HG02938 (cell line): ENCODE measurements around the gene C19orf33.
A peak's percentile ranks its signal among the peaks of the same experiment; 100 is the strongest.

Source experiments
- ATAC-seq: cut with Tn5 transposase; IDR thresholded peaks from one replicate; pipeline ENCODE4 v1.9.1; 2021; ENCODE audit warnings: mild to moderate bottlenecking, moderate library complexity; ENCODE audit not compliant: unreplicated experiment

The C19orf33 gene

DNA sequence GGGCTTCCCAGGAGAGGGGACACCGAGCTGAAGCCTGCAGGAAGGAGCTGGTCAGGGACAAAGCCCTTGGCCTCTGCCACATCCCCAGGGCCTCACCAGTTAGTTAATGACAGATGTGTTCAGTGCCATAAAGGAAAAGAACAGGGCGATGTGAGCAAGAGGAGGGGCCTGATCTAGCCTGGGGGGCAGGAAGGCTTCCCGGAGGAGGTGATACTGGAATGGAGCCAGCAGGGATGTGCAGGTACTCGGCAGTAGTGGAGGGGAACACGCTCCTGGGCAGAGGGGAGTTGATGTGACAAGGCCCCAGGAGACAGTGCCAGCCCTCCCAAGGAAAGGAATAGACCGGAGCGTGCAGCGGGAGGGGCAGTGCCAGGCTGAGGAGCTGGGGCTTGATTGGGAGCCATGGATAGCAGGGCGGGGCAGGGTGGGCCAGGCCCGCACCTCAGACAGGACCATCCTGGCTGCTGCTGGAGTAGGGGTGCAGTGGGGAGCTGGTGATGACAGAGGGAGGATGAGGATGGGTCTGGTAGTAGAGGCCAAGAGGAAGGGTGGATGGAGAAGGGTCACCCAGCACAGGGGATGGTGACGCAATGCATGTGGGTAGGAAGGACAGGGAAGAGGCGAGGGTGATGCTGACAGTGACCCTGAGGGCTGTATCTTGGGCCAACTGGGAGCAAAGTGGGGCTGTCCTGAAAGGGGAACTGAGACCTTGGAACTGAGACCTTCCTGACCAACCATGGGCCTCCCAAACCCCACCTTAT, 4.1 kb downstream of the C19orf33 start:
- no peak for ATAC-seq

DNA sequence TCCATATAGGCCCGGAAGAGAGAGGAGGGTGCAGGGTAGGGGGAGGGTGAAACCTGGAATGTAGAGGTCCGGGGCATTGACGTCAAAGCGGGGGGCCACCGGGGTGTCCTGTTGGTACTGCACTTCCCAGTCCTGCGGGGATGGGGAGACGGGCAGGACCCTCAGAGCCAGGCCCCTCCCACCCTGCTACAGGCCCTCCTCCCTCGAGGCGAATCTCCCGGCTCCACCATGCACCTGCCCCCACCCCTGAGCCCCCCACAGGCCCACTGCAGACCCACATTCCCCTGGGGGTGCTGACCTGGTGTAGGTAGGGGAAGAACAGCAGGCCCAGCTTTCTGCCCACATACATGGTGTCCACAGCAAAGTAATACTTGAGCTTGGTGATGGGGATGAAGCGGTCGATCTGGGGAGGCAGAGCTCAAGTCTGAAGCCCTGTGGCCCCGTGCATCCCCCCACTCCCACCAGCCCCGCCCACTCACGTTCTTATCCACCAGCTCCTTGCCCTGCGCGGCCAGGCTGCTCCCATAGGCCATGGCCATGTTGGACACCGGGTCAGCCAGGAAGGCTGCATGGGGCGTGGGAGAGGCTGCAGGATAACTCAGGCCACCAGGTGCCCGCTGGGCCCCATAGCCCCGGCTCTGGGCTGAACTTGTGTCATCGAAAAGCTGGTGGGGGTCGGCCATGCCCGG, 5.0 kb downstream of the C19orf33 start:
- ATAC-seq = no peak

DNA sequence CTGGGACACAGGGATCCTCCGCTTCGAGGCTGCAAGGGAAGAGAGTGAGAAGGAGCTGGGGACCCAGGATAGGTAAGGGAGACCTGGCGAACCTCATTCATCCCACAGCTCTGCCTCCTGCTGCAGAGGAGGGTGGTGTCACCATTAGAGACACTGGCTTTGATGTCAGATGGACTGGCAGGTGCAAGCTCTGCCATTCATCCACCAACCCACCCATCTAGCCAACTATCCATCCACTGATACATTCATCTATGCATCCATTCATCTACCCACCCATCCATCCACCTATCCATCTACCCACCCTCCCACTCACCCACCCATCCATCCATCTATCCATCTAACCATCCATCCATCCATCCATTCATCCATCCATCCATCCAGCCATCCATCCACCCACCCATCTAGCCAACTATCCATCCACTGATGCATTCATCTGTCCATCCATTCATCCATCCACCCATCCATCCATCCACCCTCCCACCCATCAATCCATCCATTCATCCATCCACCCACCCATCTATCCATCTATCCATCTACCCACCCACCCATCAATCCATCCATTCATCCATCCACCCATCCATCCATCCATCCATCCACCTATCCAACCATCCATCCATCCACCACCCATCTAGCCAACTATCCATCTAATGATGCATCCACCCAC, 5.7 kb downstream of the C19orf33 start:
- ATAC-seq = no peak

DNA sequence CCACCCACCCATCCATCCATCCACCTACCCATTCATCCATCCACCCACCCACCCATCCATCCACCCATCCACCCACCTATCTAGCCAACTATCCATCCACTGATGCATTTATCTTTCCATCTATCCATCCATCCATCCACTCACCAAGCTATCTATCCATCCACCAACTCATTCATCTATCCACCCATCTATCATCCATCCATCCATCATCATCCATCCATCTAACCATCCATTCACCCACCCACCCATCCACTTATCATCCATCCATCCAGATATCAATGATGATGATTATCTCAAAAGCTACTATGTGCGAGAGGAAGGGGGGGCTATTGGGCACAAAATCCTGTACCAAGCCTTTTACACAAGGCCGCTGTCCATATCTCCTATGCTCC, 6.2 kb downstream of the C19orf33 start:
- no peak for ATAC-seq

DNA sequence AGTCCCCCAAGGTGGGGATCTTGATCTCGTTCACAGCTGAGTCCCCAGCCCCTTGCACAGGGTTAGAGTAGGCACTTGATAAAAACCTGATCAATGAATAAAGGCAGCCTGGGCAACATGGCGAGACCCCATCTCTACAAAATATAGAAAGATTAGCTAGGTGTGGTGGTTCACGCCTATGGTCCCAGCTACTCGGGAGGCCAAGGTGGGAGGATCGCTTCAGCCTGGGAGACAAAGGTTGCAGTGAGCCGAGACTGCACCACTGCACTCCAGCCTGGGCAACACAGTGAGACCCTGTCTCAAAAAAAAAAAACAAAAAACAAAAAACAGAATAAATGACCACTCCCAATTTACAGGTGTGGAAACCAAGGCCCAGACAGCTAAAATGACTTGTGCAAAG, 6.9 kb downstream of the C19orf33 start:
- no peak for ATAC-seq

DNA sequence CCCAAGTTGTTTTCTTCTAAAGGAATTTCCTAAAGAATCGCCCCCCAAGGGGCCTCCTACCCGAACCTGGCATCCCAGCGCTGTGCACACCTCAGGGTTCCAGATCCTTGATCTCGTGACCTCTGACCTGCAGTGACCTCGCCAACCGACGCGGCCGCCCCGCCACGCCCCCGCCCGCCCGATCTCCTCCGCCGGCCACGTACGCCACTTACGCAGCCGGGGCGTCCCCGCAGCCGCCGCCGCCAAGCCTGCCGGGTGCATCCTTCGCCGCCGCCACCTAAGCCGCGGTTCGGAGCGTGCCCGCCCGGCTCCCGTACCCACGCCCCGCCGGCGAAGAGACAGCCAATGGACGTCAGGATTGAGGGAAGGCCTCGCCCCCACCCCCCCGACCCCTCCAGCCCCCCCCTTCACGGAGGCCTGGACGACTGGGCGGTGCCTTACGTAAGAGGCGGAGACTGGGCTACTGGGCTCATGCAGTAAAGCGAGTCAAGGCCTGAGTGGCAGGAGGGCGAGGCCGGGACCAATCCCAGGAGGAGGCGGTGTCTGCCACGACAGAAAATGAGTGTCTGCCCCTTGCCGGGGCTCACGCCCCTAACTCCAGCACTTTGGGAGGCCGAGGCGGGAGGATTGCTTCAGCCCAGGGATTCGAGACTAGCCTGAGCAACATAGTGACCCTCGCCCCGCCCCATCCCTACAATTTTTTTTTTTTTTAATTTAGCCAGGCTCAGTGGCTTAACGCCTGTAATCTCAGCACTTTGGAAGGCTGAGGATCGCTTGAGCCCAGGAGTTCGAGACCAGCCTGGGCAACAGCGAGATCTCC, 11.8 kb downstream of the C19orf33 start, which contains the start of gene YIF1B:
YIF1B (minus strand) TSS at position 291 of the 820 bp plus-strand sequence; CDS start at position 261, 30 bp downstream.
- peak; percentile 86 for ATAC-seq

DNA sequence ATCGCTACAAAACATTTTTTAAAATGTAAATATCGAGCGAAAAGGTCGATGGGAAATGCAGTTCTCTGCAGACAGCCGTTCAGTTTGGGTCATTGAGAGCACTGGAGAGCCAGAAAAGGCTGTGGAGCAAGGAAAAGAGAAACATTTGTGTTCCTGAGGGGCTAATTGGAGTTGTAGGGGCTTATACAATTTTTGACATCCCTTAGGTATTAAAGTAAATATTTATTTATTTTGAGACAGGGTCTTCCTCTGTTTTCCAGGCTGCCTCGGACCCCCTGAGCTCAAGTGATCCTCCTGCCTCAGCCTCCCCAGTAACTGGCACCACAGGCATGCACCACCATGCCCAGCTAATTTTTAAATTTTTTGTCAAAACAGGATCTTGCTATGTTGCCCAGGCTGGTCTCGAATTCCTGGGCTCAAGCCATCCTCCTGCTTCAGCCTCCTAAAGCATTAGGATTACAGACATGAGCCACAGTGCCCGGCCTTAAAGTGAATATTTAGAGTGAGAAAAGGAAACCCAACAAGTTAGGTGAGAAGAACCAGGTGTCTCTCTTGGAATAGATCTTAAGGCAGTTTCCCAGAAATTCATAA, 12.5 kb downstream of the C19orf33 start:
- ATAC-seq = no peak

DNA sequence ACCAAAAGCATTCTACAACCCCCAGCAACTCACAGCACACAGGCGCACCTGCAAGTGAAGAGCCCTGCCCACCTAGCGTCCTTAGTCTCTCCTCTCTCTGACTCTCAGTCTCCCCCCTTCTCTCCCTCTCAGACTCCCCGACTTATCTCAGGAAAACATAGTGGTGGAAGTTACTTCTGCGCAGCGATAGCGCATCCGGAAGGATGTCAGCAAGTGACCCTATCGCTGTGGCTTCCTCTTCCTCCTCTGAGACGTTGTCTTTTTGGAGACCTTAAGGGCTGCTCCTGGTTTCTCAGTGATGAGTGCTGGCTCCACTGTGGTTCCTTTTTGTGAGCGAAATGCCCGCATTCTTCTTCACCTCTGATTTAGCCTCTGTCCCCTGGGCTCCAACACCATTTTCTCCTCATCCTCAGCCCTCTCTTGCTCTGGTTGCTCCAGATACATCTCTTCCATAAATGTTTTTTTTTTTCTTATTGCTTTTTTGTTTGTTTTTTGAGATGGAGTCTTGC, 13.1 kb downstream of the C19orf33 start:
- ATAC-seq = no peak

DNA sequence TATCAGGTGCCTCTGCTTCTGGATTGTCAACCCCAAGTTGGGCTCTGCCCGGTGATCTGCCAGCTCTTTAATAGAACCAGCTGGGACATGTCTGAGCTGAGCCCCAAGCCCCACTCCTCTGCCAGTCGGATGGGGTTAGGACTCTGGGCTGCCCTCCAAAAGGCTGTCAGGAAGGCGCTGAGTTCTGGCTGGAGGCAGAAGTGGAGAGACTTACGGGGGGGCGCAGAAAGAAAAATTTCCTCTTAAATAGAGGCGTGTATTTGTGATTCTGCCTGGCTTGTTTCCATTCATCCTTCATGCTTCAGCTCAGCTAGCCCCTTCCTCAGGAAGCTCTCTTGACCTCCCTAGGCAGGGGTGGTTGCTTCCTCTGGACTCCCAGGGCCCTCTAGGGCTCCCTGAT, 14.6 kb downstream of the C19orf33 start:
- ATAC-seq = no peak

DNA sequence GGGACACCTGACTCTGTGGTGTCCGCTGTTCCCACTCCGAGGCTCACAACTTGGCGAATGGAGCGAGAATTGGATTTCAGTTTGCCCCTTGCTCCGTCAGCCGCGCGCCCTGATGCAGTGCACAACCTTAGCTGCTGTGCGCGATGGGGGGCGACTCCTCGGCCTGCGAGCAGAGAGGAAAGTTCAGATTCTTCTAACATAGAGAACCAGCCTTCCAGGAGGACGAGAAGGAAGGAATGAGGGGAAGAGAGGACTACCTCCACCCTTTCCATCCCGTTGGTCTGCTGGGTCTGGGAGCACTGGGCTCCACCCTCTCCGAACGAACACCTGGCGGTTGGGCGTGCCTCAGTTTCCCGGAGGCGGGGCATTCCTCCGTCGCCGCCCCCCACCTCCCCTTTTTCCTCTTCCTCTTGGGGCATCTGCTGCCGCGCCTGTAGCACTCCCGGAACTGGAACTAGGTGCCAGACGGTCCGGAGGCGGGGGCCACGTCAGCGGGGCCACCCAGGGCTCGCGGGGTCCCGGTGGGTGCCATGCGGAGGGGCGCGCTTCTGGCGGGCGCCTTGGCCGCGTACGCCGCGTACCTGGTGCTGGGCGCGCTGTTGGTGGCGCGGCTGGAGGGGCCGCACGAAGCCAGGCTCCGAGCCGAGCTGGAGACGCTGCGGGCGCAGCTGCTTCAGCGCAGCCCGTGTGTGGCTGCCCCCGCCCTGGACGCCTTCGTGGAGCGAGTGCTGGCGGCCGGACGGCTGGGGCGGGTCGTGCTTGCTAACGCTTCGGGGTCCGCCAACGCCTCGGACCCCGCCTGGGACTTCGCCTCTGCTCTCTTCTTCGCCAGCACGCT, 15.6 kb downstream of the C19orf33 start, which contains the start of gene KCNK6:
KCNK6 (plus strand) TSS at position 425 of the 838 bp plus-strand sequence; CDS start at position 531, 106 bp downstream.
- no peak for ATAC-seq

DNA sequence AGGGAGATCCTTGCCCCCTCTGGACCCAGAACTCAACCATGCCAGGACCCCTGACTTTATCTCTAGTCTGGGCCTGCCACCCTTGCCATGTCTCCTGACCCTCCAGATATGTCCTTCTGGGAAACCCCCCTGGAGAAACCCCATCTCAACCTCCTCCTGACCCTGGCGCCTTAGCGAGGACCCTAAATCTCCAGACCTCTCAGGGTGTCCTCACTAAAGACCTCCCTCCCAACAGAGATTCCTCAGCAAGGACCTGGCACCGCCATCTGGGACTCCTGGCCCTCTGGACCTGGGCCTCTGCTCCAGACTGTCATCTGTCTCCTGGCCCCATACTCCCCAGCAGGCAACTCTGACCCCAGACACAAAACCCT, 16.9 kb downstream of the C19orf33 start:
- no peak for ATAC-seq

DNA sequence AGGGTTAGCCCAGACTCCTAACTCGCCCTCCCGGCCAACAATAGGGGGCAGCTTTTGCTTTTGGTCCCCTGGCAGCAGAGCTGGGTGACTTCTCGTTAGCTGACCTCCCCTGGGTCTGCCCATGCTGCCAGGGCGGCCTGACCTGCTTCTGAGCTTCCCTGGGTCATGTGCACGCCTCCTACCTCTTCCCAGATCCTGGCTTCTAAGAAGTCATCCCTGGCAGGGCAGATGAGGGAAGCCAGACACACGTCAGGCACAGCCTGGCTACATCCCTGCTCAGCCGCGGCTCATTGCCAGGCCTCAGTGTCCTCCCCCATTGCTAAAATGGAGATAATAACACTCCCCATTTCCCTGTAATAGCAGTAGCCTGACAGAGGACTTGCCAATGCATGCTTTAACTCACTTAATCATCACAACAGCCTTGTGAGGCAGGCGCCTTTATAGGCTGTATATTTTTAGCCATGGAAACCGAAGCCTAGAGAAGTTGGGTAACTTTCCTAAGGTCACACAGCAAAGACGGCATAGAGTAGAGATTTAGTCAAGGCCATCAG, 17.7 kb downstream of the C19orf33 start:
- no peak for ATAC-seq

DNA sequence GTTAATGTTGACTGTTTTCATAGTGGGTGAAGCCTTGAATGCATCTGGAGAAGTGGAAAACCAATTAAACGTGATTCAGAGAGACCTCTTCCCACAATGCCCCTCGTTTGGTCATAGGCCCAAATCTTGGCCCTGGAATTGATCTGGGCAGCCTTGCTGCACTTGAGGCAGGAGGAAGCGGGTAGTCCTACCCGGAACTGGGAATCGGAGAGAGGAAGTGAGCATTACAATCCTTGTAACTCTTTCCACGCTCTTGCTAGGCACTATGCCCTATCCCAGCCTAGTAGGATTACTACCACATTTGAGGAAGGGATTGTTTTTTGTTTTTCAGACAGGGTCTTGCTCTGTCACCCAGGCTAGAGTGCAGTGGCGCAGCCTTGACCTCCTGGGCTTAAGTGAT, 19.2 kb downstream of the C19orf33 start:
- no peak for ATAC-seq

DNA sequence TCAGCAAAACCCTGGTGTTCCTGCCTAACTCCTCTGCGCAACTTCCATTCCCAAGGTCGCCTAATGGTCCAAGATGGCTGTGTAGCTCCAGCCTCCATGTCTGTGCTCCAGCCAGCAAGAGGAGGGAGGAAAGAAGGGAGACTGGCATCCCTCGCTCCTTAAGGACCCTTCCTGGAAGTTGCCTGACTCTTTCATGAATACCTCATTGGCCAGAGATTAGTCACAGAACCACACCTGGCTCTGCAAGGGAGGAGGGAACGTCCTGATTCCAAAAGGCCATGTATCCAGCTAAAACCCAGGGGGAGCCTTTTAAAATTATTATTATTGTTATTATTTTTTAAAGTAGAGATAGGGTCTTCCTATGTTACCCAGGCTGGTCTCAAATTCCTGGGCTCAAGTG, 20.4 kb downstream of the C19orf33 start:
- ATAC-seq = no peak

DNA sequence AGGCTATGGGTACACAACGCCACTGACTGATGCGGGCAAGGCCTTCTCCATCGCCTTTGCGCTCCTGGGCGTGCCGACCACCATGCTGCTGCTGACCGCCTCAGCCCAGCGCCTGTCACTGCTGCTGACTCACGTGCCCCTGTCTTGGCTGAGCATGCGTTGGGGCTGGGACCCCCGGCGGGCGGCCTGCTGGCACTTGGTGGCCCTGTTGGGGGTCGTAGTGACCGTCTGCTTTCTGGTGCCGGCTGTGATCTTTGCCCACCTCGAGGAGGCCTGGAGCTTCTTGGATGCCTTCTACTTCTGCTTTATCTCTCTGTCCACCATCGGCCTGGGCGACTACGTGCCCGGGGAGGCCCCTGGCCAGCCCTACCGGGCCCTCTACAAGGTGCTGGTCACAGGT, 22.5 kb downstream of the C19orf33 start:
- ATAC-seq = no peak

DNA sequence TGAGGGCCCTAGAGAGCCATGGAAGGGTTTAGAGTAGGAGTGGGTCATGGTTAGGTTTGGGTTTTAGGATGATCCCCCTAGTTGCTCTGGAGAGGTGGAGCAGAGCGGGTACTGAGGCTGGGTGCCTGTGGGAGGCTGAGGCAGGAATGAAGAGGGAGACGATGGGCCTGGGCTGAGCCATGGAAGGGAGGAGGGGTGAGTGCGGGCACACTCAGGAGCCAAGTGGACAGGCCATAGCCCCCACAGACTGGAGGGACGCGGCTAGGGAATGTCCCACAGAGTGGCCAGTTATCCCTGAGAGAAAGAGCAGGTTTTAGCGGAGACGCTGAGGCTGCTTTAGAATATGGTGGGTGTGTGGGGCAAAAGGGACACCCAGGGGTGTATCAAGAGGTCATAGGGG, 25.6 kb downstream of the C19orf33 start:
- ATAC-seq = no peak

DNA sequence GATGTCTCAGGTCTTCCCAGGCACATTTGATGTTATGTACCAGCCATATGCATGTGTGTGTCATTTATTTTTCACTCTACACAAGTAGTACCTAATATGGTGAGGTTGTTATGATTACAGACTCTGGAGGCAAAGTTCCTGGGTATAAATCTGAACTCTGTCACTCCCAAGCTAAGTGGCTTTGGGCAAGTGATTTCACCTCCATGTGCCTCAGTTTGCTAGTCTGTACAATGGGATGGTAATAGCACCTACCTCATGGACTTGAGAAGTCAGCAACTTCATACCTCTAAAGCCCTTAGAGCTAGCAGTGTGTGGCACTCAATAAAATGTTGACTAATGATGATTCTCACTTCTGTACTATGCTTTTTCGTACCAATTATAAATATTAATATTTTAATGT, 27.7 kb downstream of the C19orf33 start:
- no peak for ATAC-seq

DNA sequence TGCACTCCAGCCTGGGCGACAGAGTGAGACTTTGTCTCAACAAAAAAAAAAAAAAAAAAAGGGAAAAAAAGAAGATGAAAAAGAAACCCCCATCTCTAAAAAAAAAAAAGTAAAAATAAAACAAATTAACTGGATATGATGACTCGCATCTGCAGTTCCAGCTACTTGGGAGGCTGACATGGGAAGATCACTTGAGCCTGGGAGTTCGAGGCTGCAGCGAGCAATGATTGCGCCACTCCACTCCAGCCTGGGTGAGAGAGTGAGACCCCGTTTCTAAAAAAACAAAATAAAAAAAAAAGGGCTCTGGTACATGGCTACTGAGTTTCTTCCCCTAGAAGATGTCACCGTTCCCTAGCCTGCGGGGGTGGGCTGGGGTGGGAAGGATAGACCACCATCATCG, 29.2 kb downstream of the C19orf33 start:
- no peak for ATAC-seq

DNA sequence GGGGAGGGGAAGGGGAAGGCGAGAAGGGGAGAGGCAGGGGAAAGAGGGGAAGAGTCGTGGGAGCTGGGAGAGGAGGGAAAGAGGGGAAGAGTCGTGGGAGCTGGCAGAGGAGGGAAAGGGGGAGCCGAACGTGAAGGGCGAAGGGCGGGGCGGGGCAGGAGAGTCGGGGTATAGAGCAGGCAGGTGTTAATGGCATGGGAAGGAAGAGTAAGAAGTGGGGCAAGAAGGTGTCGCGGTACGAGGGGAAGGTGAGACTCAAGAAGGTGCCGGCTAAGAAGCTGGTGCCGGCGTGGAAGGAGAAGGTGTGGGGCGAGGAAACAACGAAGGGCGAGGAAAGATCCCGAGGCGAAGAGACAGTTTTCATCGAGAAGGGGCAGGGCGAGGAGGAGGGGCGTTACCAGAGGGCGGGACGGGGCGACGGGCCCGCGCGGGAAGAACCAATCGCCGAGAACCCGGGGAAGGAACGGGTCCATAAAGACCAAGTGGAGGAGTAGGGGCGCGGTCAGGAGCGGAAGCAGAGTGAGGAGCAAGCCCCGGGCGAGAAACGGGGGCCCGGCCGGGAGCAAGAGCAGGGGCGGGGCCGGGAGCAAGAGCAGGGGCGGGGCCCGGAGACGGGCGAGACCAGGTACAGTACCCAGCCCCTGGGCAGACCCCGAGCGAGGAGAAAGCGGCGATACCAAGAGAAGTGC, 32.0 kb downstream of the C19orf33 start:
- peak; percentile 65 for ATAC-seq
